ENCODE measurements around the gene HIF1A.

GRCh38 chr14:61739133-61739532 lies 43.8 kb downstream of the HIF1A start:
- TF ChIP-seq CTCF (IDR thresholded peaks at IDR 0.05) (no peak), ZFX (IDR thresholded peaks at IDR 0.05; ENCODE audit: borderline replicate concordance) (no peak)

Data from 22Rv1 (cell line).